PC-9 (cell line): ENCODE results near the gene B4GALT1.

Source experiments
- EZH2 ChIP-seq: fragments of 200-600 bp; sonication (generic); IDR thresholded peaks from 2 replicates; pipeline ENCODE4 v1.8.0; 2017; ENCODE audit warnings: antibody characterized with exemption, low read depth
- TF ChIP-seq, protein P1 (sequence below): fragments of 200-600 bp; sonication (generic); conservative IDR thresholded peaks from 2 replicates; pipeline ENCODE4 v1.6.1; 2017; ENCODE audit warnings: mixed run types, antibody characterized with exemption, mild to moderate bottlenecking, moderate library complexity

DNA sequence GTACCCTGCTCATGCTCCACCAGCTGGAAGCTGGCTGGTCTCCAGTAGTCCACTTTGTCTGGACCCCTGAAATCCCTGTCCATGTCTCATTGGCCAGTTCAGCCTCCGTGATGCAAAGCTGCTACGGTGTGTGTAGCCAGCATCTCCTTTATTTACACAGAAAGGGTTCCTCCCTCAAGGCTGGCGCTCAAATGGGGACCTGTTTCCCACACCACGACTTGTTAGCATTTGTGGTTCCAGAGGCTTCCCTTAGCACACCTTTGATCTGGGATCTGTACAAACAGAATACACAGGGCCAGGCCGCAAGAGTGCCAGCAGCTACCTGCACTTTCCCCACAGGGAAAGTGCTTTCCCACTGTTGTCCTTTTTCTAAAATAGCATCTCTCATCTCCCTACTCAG lies 85.0 kb downstream of the B4GALT1 start:
- TF ChIP-seq, protein P1, sequence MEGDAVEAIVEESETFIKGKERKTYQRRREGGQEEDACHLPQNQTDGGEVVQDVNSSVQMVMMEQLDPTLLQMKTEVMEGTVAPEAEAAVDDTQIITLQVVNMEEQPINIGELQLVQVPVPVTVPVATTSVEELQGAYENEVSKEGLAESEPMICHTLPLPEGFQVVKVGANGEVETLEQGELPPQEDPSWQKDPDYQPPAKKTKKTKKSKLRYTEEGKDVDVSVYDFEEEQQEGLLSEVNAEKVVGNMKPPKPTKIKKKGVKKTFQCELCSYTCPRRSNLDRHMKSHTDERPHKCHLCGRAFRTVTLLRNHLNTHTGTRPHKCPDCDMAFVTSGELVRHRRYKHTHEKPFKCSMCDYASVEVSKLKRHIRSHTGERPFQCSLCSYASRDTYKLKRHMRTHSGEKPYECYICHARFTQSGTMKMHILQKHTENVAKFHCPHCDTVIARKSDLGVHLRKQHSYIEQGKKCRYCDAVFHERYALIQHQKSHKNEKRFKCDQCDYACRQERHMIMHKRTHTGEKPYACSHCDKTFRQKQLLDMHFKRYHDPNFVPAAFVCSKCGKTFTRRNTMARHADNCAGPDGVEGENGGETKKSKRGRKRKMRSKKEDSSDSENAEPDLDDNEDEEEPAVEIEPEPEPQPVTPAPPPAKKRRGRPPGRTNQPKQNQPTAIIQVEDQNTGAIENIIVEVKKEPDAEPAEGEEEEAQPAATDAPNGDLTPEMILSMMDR: no peak
- no peak for TF ChIP-seq EZH2
